ENCODE results near the gene ZNF580. TPM values are rescaled to one million over a fixed set of nuclear protein-coding genes. Genes with fewer than 3 reads are reported as not detected.

ZNF580 gene
- total RNA-seq, 1 experiment from 2014 or later = 55.3 TPM

DNA sequence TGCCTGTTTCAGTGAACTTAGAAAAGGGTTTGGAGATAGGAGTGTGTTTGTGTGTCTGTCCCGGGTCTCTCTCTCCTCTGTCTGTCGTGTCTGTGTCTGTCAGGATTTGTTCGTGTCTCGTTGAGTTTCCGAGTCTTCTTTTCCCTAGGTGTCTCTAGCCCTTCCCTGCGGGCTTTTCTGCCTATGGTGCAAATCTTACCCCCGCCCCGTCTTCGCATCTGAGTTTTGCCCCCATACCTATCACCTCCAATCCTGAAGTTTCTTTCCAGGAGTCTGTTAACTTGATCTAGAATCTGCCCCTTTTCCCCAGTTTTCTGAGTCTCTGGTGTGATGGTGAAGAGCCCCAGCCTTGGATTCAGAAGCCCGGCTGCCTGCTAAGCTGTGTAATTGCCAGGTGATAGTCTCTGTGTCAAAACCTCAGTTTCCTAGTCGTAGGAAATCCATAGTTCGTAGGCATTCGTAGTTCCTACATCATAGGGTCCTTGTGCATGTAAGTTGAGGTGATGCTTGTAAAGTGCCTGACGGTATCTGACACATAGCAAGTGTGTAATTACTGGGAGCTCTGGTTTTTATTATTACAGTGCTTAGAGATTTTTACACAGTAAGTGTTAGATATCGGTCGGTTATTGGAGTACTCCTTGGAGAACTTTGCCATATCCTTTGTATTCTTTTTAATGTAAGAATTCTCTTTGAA lies 35.0 kb downstream of the ZNF580 start:
- no peak for DNase-seq (ENCODE audit: low read depth)

DNA sequence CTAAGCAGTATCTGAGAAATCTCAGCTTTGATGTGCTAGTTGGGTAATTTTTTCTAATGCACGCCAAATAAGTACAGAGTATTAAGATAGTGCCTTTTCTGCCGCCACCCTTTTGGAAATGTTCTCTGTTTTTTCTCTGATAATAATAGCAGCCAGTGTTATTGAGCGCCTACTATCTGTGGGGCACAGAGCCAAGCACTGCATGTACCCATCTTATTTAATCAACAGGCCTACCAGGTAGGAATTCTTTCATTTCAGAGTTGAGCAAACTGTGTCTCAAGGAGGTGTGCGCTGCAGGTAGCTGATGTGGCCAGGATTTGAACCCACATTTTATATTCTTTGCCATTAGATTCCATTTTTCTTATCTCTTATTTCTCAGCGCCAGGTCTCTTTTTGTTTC lies 35.6 kb downstream of the ZNF580 start:
- no peak for DNase-seq (ENCODE audit: low read depth)

DNA sequence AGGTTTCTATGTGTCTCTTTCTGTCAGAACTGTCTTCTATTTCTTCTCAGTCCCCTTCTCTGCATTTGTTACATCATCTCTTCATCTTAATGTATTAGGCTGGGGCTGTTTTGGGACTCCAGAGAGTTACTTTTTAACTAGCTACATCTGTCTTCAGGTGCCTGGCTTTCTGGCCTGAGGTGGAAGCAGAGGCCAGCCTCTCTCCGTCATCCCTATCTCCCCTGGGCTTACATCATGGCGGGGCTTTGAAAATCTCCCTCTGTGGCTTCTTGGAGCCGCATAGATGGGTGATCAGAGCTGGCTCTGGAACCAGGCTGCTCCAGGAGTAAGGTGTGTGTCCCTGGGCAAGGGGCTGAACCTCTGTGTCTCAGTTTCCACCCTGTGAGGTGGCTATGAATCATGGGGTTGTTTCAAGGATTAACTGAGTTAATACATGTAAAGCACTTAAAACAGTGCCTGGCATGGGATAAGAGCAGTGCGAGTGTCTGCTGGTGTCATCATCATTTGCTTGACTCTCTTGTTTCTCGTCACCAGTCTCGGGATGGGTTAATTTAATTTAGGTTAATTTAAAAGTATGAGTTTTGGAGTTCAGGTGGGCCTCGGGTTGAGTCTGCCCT lies 36.2 kb downstream of the ZNF580 start:
- no peak for DNase-seq (ENCODE audit: low read depth)

DNA sequence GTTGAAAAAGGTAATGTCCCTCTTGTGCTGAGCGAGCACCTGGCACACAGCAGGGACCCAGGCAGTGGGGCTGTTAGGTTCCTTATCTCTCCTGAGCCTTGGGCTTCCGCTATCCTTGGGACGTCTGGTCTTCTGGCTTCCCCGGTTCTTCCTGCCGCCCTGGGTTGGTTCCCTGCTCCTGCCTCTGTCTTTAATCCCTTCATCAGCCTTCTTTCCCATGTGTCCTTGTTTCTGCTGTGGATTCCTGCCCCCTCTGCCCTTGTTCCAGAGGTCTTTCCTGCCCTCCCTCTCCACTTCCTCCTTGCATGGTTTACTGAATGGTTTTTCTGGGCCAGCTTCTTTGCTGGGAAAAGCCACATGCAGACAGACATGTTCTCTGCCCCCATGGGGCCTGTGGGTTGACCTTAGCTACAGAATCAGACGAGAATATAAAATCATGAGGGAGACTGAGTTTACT lies 36.8 kb downstream of the ZNF580 start:
- DNase-seq (ENCODE audit: low read depth) = no peak

DNA sequence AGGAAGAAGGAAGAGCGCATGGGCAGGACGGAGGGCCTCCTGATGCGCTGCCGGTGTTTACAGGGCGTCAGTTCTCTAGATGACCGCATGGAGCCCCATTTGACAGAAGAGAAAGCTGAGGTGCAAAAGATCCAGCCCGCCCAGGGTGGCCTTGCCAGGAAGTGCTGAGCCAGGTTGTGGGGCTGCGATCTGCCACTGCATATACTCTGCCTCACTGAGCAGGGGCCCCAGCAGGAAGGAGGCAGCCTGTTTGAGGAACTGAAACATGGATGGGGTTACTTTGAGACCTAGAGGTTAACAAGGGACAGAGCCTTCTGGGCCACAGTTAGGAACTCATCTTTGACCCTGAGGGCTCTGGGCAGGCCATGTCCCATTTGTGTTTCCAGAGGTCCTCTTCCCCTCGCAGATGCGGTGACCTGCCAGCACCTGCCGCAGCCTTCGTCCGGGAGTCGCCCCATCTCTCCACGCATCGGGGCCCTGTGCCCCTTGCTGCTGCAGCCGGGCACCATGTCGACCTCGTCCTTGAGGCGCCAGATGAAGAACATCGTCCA lies 37.4 kb downstream of the ZNF580 start:
- DNase-seq (ENCODE audit: low read depth) = no peak

DNA sequence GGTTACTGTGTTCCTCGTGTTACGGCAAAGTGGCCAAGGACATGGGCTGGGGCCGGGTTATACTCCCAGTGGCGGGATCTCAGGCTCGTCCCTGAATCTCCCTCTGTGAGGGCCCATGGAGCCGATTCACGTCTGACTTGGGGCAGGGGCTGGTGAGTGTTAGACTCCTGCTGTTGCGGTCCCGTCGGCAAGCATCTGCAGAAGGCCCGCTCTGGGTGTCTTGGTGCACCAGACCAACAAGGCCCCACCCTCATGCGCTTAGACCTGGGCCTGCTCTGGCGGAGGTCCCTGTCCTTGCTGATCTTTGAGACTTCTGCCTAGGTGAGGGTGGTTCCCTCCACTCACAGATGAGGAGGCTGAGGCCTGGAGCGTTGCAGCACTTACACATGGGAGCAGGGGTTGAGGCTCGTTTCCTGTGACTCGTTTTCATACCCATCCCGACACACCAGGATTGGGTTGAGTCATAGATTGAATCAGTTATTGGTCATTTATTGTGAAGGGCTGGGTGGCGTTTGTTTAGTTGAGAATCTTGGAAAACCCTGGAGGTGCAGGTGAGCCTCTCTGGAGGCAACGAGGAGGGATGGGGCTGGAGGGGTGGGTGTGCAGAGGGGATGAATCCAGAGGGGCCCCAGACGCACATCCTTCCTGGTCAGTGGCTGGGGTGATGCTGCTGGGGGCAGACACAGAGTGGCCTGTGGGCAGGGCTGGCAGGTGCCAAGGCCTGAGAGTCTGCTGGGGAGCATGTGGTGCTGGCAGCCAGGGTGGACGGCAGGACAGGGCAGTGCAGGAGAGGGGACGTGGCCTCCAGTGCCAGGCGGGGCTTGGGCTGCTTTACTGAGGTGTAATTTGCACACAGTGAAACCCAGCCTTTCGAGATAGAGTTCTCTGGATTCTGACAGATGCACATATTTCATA lies 38.8 kb downstream of the ZNF580 start:
- DNase-seq (ENCODE audit: low read depth) = peak; percentile 76

DNA sequence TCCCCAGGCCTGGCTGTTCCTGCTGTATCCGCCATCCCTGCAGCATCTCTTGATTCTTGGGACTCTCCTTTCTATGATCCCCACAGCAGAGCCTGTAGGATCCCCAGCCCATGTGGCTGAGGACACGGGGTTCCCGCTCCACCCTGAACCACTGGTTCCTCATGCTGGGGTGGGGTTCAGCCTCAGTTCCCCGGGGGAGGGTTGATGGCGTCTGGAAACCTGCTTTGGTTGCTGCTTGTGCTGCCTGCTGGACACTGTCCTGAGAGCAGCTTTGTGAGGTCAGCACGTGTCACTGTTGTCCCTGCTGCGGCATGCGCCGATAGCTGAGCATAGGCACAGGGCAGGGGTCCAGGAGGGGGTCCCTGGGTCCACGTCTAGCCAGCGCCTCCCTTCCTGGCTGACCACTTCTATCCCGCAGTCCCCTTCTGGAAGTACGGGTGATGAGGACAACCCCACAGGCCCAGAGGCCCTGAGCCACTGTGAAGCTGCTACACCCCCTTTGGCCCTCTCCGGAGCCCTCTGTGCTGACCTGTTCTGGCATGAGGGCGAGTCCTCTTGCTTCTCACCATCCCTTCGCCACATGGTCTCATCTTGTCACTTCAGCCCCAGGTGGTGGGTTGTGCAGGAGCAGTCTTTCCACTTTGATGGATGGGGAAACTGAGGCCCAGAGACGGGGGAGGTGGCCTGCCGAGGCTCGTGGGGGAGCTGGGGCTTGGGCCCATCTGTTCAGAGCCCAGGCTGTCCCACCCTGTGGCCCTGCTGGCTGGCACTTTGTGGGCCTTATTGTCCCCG lies 39.7 kb downstream of the ZNF580 start:
- no peak for DNase-seq (ENCODE audit: low read depth)

DNA sequence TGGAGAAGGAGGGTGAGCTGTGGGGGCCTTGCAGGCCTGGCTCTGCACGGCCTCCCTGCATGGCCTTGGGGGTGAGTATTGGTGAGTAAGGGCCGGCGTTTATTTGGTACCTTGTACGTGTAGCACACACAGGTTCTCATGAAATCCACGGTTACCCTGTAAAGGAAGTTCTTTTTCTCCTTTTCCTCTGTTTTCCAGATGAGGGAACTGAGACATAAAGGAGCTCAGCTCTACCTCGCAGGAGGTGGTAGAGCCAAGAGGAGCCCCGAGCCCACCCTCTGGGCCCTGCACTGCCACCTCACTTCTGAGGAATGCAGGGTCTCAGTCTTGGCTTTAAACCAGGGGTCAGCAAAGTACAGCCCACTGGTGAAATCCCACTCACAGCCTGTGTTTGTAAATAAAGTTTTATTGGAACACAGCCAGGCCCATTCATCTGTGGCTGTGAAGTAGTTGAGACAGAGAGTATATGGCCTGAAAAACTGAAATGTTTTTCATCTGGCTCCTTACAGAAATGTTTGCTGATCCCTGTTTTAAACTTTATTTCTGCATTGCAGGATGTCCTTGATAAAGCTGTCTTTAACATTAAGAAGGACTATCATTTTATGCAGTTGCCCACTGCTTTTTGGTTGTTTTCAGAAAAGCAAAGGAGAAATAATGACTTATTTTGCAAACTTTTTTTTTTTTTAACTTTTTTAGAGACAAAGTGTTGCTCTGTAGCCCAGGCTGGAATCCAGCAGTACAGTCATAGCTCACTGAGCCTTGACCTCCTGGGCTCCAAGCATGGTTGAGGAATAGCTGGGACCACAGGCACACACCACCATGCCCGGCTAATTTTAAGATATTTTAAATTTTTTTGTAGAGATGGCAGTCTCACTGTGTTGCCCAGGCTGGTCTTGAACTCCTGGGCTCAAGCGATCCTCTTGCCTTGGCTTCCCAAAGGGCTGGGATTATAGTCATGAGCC lies 40.6 kb downstream of the ZNF580 start:
- DNase-seq (ENCODE audit: low read depth) = no peak

DNA sequence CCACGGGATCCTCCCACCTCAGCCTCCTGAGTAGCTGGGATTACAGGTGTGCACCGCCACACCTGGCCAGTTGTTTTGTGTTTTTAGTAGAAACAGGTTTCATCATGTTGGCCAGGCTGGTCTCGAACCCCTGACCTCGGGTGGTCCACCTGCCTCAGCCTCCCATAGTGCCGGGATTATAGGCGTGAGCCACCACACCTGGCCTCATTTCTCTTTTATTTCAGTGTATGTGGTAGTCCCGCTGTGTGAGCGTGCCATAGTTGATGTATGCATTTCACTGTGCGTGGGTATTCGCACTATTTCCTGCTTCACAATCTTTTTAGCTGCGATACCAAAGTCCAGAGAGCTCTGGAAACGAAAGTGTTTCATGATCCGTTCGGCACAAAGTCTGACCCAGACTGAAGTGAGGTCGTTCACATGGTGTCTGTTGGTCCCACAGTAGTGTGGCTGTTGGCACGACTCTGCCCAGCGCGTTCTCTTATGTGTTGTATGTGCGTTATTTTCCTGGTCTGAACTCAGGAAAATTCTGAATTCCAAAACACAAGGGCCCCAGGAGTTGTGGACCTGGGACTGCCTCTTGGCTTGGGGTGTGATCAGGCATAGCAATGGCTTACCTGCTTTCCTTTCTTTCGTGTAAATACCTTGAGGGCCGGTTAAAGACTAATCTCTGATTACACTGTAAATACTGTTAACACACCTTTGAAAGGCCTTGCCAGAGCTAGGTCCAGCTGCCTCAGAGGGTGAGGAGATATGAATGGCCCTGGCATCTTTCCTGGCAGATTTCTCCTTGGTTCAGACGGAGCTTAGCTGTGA lies 42.9 kb downstream of the ZNF580 start:
- DNase-seq (ENCODE audit: low read depth) = no peak

DNA sequence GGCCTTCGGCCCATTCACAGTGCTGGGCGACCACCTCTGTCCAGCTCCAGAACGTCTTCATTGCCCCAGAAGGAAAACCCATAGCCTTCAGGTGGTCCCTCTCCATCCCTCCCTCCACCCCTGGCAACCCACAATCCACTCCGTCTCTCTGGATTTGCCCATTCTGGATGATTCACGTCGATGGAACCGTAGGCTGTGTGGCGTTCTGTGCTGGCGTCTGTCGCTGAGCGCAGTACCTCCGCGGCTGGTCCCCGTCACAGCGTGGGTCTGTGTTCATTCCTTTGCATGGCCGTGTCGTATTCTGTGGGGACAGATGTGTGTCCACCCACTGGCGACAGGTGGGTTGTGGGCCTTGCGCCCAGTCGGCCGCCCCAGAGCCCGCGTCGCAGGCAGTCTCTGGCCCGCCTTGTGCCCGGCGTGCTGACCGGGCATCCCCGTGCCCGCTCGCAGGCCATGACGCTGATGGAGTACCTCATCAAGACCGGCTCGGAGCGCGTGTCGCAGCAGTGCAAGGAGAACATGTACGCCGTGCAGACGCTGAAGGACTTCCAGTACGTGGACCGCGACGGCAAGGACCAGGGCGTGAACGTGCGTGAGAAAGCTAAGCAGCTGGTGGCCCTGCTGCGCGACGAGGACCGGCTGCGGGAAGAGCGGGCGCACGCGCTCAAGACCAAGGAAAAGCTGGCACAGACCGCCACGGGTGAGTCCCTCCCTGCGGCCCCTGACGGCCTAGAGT lies 44.3 kb downstream of the ZNF580 start:
- no peak for DNase-seq (ENCODE audit: low read depth)

DNA sequence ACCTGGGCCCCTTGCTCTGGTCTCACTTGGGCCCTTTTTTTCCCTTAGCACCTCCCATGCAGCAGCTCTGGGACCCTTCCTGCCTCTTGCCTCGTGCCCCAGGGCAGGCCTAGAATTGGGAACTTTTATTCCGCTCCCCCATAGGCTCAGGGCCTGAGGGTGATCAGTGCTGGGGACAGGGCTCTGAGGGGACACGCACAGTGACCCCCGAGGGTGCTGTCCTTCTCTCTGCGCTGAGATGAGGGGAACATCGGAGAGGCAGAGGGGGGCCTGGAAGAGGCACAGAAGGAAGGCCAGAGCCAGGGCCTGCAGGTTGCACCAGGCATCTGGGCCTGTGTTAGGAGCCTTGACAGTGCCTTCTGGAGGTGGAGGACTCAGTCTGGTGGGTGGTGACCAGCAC lies 45.0 kb downstream of the ZNF580 start:
- DNase-seq (ENCODE audit: low read depth) = no peak

DNA sequence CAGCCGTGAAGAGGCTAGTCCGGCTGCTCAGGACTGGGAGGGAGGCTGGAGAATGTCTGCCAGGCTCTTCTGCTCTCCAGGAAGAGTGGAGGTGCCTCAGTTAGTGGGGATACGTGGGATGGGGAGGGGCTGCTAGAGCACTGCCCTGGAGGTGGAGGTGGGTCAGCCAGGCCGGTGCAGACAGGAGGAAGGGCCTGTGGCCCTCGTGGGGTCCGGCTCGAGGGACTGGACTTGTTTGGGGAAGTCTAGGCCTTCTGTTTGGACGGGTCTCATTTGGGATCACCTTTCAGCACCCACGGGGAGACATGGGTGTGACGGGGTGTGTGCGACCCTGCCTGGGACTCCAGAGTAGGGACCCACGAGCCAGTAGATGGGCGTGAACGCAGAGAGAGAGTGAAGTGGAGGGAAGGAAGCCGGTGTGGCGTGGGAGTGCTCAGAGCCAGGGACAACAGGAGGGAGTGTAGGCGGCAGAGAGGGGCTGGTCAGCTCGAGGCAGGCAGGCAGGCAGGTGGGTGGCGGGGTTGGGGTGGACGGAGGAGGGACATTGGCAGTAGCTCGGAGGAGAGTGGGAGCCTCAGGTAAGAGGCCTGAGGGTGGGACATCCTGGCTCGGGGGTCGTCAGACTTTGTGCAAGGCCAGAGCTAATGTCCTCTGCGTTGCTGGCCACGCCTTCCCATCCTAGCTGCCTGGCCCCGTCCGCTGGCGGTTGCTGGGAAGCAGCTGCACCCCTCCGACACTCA lies 45.7 kb downstream of the ZNF580 start:
- no peak for DNase-seq (ENCODE audit: low read depth)

DNA sequence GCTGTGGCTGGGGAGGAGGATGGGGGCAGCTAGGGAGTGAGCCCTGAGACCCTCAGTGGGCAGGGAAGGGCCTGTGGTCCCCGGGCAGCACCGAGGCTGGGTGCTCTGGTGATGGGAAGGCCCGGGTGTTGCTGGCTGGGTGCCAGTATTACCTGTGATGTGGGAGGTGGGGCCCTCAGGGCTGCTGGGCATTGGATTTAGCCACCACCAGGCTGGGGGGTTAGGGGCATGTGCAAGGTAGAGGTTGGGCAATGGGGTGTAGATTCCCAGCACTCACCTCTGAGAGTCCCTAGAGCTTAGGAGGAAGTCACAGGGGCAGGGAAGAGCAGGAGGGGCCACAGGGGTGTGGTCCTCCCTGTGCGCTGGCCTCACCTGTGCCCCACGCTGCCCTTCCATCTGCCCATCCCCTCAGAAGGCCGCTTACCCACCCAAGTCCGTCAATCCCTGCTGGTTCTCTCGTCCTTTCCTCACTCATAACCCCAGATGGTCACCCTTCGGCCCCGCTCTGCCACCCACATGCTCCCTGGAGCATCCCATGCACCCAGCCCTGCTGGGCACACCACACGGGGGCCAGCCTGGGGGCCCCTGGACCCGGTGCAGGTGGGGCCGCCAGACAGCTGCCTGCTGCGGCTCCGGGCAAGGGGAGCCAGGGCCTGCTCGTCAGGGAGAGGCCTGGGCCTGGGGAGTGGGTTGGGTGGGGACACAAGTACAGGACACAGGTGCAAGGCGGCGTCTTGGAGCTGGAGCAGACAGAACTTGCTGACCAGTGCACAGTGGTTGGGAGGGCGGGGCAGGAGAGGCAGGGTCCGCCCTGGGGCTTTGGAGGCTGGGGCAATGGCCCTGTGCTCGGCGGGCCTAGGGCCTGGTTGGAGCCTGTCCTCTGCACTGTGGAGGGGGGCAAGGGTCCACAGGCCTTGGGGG lies 46.7 kb downstream of the ZNF580 start:
- DNase-seq (ENCODE audit: low read depth) = no peak

DNA sequence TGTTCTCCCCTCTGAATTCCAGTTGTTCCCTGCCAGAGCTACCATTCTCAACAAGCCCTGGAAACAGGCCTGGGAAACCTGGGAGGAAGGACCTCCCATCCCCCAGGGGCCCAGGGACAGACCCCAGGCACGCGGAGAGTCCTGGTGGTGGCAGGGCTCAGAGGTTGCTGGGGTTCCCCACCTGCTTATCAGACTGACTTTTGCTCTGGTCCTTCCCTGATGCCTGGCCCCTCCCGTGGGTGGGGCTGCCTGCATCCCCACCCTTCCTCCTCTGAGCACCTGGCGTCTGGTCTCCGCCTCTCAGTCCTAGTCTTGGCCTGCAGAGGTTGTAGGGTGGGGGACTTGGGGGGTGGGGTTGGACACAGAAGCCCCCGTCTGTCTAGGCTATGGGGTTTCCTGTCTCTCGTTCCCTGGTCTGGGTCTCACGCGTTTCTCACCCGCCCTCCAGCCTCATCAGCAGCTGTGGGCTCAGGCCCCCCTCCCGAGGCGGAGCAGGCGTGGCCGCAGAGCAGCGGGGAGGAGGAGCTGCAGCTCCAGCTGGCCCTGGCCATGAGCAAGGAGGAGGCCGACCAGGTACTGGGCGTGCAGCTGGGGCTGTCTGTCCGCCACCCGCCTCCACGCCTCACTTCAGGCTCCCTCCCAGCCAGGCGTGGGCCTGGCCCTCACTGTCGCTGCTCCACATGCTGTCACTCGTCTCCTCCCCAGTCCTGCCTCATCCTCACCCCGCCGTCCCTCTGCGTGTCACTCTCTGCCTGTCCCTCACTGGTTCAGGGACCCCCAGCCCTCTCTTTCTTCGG lies 47.8 kb downstream of the ZNF580 start:
- DNase-seq (ENCODE audit: low read depth) = no peak

DNA sequence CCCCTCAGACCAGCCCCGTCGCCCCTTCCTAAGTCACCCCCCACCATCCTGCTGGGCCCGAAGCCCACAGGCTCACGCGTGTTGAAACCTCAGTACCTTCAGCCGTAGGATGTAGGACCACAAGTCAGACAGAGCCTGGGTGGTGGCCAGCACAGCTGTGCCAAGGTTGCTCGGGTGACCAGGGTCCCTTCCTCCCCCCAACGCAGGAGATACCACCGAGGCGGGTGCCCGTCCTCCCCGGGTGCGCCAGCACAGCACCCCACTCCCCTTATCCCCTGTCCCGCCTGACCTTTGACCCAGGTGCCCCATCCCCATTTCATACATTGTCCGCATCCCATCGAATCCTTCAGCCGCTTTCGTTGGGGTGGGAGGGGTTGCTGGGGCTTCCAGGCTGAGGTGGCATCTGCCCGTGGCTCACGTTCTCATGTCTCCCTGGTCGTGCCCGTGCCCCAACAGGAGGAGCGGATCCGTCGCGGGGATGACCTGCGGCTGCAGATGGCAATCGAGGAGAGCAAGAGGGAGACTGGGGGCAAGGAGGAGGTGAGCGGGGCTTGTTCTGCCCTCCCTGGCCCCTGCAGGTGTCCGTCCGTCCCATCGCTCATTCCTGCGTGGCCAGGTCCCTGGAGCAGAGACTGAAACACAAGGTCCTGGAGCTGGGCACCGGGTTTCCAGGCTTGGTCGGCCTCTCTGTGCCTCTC lies 48.8 kb downstream of the ZNF580 start:
- no peak for DNase-seq (ENCODE audit: low read depth)

All from HT1080 (cell line).